ENCODE data around the gene TMEM106C. TPM values are rescaled to one million over a fixed set of nuclear protein-coding genes. Genes with fewer than 3 reads are reported as not detected.

The TMEM106C gene
- polyA plus RNA-seq, 1 donor (not counting 4 experiments of a cell fraction or from before 2014, with no cell fraction given): 134 TPM

- no peaks in the 10 kb centered on the region for H3K79me2 ChIP-seq (ENCODE audit: control insufficient read depth, insufficient read depth, low read length)
- H2AFZ ChIP-seq (ENCODE audit: control insufficient read depth, low read length): no peak overlapping the region
- H3K27ac ChIP-seq (ENCODE audit: control insufficient read depth, insufficient read depth, low read length): no peak overlapping the region
- dilution Hi-C loops (cut with MboI; ENCODE audit: extremely low pct_ligation_motif_present, low sequenced_read_pairs): no loop called here
- no peaks in the 10 kb centered on the region for H3K9me3 ChIP-seq (ENCODE audit: control insufficient read depth, low read depth, low read length)
- H3K9me1 ChIP-seq (ENCODE audit: control insufficient read depth, extremely low read depth, insufficient read depth, low read length): no peaks in the 10 kb centered on the region
- no peak for TF ChIP-seq EZH2 (IDR thresholded peaks at IDR 0.05; ENCODE audit: low read length)
- TF ChIP-seq, protein P1, sequence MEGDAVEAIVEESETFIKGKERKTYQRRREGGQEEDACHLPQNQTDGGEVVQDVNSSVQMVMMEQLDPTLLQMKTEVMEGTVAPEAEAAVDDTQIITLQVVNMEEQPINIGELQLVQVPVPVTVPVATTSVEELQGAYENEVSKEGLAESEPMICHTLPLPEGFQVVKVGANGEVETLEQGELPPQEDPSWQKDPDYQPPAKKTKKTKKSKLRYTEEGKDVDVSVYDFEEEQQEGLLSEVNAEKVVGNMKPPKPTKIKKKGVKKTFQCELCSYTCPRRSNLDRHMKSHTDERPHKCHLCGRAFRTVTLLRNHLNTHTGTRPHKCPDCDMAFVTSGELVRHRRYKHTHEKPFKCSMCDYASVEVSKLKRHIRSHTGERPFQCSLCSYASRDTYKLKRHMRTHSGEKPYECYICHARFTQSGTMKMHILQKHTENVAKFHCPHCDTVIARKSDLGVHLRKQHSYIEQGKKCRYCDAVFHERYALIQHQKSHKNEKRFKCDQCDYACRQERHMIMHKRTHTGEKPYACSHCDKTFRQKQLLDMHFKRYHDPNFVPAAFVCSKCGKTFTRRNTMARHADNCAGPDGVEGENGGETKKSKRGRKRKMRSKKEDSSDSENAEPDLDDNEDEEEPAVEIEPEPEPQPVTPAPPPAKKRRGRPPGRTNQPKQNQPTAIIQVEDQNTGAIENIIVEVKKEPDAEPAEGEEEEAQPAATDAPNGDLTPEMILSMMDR (optimal IDR thresholded peaks at IDR 0.05 in 1 of 3, IDR thresholded peaks at IDR 0.05 in 1 of 3, conservative IDR thresholded peaks at IDR 0.05 in 1 of 3; ENCODE audit: extremely low read depth in 1 of 3, insufficient read depth in 2 of 3, low read length in 3 of 3): no peak
- no peaks in the 10 kb centered on the region for H3K36me3 ChIP-seq (ENCODE audit: control insufficient read depth in 2 of 2, extremely low read depth in 1 of 2, insufficient read depth in 2 of 2, low read length in 2 of 2)
- H4K20me1 ChIP-seq (ENCODE audit: control insufficient read depth, extremely low read depth, insufficient read depth, low read length): peaks cover 3% of the 10 kb centered on the region
- no peak for FAIRE-seq
- H3K9ac ChIP-seq (ENCODE audit: control insufficient read depth, extremely low read depth, insufficient read depth, low read length): no peak overlapping the region
- peaks cover 6% of the 10 kb centered on the region for H3K4me1 ChIP-seq (ENCODE audit: control insufficient read depth, extremely low read depth, insufficient read depth, low read length)
- no peak overlapping the region for H3K4me2 ChIP-seq (ENCODE audit: control insufficient read depth, extremely low read depth, insufficient read depth, low read depth, low read length)
- no peak overlapping the region for H3K4me3 ChIP-seq (ENCODE audit: control insufficient read depth in 2 of 3, extremely low read depth in 1 of 3, insufficient read depth in 2 of 3, low read depth in 1 of 3, low read length in 3 of 3)
- peaks cover 27% of the 10 kb centered on the region for H3K27me3 ChIP-seq (ENCODE audit: control insufficient read depth, extremely low read depth, insufficient read depth, low read length)
- DNase-seq (ENCODE audit: low read depth, low spot score): no peak
These were observed 13.8 kb downstream of the TMEM106C start for GRCh38 chr12:47977046-47977771.

GRCh38 chr12:47977772-47978597 is 14.6 kb downstream of the TMEM106C start:
- H3K27me3 ChIP-seq (ENCODE audit: control insufficient read depth, extremely low read depth, insufficient read depth, low read length): peaks cover 34% of the 10 kb centered on the region
- no peak overlapping the region for H3K9ac ChIP-seq (ENCODE audit: control insufficient read depth, extremely low read depth, insufficient read depth, low read length)
- dilution Hi-C loops (cut with MboI; ENCODE audit: extremely low pct_ligation_motif_present, low sequenced_read_pairs): no loop called here
- TF ChIP-seq, protein P1 (optimal IDR thresholded peaks at IDR 0.05 in 1 of 3, IDR thresholded peaks at IDR 0.05 in 1 of 3, conservative IDR thresholded peaks at IDR 0.05 in 1 of 3; ENCODE audit: extremely low read depth in 1 of 3, insufficient read depth in 2 of 3, low read length in 3 of 3): no peak
- no peak for TF ChIP-seq EZH2 (IDR thresholded peaks at IDR 0.05; ENCODE audit: low read length)
- no peak overlapping the region for H2AFZ ChIP-seq (ENCODE audit: control insufficient read depth, low read length)
- H3K4me3 ChIP-seq (ENCODE audit: control insufficient read depth in 2 of 3, extremely low read depth in 1 of 3, insufficient read depth in 2 of 3, low read depth in 1 of 3, low read length in 3 of 3): no peak overlapping the region
- no peak overlapping the region for H3K4me2 ChIP-seq (ENCODE audit: control insufficient read depth, extremely low read depth, insufficient read depth, low read depth, low read length)
- no peak overlapping the region for H3K27ac ChIP-seq (ENCODE audit: control insufficient read depth, insufficient read depth, low read length)
- H4K20me1 ChIP-seq (ENCODE audit: control insufficient read depth, extremely low read depth, insufficient read depth, low read length): peaks cover 3% of the 10 kb centered on the region
- H3K9me3 ChIP-seq (ENCODE audit: control insufficient read depth, low read depth, low read length): no peaks in the 10 kb centered on the region
- H3K79me2 ChIP-seq (ENCODE audit: control insufficient read depth, insufficient read depth, low read length): no peaks in the 10 kb centered on the region
- no peak for DNase-seq (ENCODE audit: low read depth, low spot score)
- H3K36me3 ChIP-seq (ENCODE audit: control insufficient read depth in 2 of 2, extremely low read depth in 1 of 2, insufficient read depth in 2 of 2, low read length in 2 of 2): no peaks in the 10 kb centered on the region
- H3K4me1 ChIP-seq (ENCODE audit: control insufficient read depth, extremely low read depth, insufficient read depth, low read length): peaks cover 6% of the 10 kb centered on the region
- no peaks in the 10 kb centered on the region for H3K9me1 ChIP-seq (ENCODE audit: control insufficient read depth, extremely low read depth, insufficient read depth, low read length)
- FAIRE-seq: no peak

Data from keratinocyte (primary cell).